COLO829 (cell line): ENCODE results near the gene STMN3.
A peak's percentile ranks its signal among the peaks of the same experiment; 100 is the strongest.

ENCODE experiments used
- DNase-seq: peaks from one replicate; pipeline ENCODE4 v3.0.0; 2012; ENCODE audit warnings: low spot score

STMN3 gene

GRCh38 chr20:63692436-63693082, 39.3 kb upstream of the STMN3 start:
- no peak for DNase-seq

- DNase-seq, result no peak
Observed at GRCh38 chr20:63691711-63692435, 38.6 kb upstream of the STMN3 start.

GRCh38 chr20:63690898-63691710, 37.9 kb upstream of the STMN3 start:
- DNase-seq, result no peak

- DNase-seq, result no peak
Observed at GRCh38 chr20:63690003-63690897, 37.0 kb upstream of the STMN3 start.

- no peak for DNase-seq
Observed at GRCh38 chr20:63689046-63690002, 36.1 kb upstream of the STMN3 start.

GRCh38 chr20:63688228-63689045, 35.2 kb upstream of the STMN3 start:
- no peak for DNase-seq

- no peak for DNase-seq
Observed at GRCh38 chr20:63687419-63688178, 34.4 kb upstream of the STMN3 start.

- DNase-seq, result peak; percentile 37
Observed at GRCh38 chr20:63686492-63687321, 33.5 kb upstream of the STMN3 start.

GRCh38 chr20:63686094-63686491, 32.9 kb upstream of the STMN3 start:
- DNase-seq, result no peak

- no peak for DNase-seq
Observed at GRCh38 chr20:63685269-63686026, 32.2 kb upstream of the STMN3 start.

GRCh38 chr20:63682384-63683139, 29.3 kb upstream of the STMN3 start:
- peak; percentile 81 for DNase-seq

GRCh38 chr20:63681609-63682142, 28.5 kb upstream of the STMN3 start:
- no peak for DNase-seq

GRCh38 chr20:63680857-63681608, 27.8 kb upstream of the STMN3 start:
- no peak for DNase-seq

GRCh38 chr20:63680427-63680826, 27.2 kb upstream of the STMN3 start:
- DNase-seq, result no peak

GRCh38 chr20:63679799-63680305, 26.6 kb upstream of the STMN3 start:
- no peak for DNase-seq
